Panc1 (cell line): Measurements from ENCODE around the gene GABRR2.

Source experiments
- POLR2AphosphoS5 ChIP-seq: IDR thresholded peaks from 2 replicates; pipeline ENCODE4 v1.6.1; 2012; ENCODE audit warnings: mild to moderate bottlenecking, low read depth, low read length, moderate library complexity
- SIN3A ChIP-seq: IDR thresholded peaks from 2 replicates; pipeline ENCODE4 v1.6.1; 2012; ENCODE audit warnings: low read depth, mild to moderate bottlenecking, low read length, moderate library complexity, borderline replicate concordance; ENCODE audit not compliant: insufficient read depth
- TCF7L2 ChIP-seq: IDR thresholded peaks from 2 replicates; pipeline ENCODE4 v1.6.1; 2011; ENCODE audit warnings: mild to moderate bottlenecking, low read depth, low read length, inconsistent platforms
- TF ChIP-seq, protein P1 (sequence below): fragments of 450-650 bp; IDR thresholded peaks from 2 replicates; pipeline ENCODE4 v1.5.1; 2017; ENCODE audit warnings: mild to moderate bottlenecking
- TF ChIP-seq, protein P2 (sequence below), 2 experiments: IDR thresholded peaks; 2 replicates each; pipeline ENCODE4 v1.6.1; 2011 to 2012; ENCODE audit warnings: low read depth in 2 of 2, control low read depth in 1 of 2, low read length in 1 of 2, mild to moderate bottlenecking in 1 of 2, moderate library complexity in 1 of 2; ENCODE audit not compliant: insufficient read depth in 1 of 2

GRCh38 chr6:89215391-89215790 lies 99.7 kb downstream of the GABRR2 start:
- TF ChIP-seq POLR2AphosphoS5 (no peak), SIN3A (no peak), TCF7L2 (no peak)
- TF ChIP-seq, protein P1, sequence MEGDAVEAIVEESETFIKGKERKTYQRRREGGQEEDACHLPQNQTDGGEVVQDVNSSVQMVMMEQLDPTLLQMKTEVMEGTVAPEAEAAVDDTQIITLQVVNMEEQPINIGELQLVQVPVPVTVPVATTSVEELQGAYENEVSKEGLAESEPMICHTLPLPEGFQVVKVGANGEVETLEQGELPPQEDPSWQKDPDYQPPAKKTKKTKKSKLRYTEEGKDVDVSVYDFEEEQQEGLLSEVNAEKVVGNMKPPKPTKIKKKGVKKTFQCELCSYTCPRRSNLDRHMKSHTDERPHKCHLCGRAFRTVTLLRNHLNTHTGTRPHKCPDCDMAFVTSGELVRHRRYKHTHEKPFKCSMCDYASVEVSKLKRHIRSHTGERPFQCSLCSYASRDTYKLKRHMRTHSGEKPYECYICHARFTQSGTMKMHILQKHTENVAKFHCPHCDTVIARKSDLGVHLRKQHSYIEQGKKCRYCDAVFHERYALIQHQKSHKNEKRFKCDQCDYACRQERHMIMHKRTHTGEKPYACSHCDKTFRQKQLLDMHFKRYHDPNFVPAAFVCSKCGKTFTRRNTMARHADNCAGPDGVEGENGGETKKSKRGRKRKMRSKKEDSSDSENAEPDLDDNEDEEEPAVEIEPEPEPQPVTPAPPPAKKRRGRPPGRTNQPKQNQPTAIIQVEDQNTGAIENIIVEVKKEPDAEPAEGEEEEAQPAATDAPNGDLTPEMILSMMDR: no peak
- TF ChIP-seq, protein P2, sequence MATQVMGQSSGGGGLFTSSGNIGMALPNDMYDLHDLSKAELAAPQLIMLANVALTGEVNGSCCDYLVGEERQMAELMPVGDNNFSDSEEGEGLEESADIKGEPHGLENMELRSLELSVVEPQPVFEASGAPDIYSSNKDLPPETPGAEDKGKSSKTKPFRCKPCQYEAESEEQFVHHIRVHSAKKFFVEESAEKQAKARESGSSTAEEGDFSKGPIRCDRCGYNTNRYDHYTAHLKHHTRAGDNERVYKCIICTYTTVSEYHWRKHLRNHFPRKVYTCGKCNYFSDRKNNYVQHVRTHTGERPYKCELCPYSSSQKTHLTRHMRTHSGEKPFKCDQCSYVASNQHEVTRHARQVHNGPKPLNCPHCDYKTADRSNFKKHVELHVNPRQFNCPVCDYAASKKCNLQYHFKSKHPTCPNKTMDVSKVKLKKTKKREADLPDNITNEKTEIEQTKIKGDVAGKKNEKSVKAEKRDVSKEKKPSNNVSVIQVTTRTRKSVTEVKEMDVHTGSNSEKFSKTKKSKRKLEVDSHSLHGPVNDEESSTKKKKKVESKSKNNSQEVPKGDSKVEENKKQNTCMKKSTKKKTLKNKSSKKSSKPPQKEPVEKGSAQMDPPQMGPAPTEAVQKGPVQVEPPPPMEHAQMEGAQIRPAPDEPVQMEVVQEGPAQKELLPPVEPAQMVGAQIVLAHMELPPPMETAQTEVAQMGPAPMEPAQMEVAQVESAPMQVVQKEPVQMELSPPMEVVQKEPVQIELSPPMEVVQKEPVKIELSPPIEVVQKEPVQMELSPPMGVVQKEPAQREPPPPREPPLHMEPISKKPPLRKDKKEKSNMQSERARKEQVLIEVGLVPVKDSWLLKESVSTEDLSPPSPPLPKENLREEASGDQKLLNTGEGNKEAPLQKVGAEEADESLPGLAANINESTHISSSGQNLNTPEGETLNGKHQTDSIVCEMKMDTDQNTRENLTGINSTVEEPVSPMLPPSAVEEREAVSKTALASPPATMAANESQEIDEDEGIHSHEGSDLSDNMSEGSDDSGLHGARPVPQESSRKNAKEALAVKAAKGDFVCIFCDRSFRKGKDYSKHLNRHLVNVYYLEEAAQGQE (IDR thresholded peaks at IDR 0.05; ENCODE audit: insufficient read depth in 1 of 2, low read depth in 2 of 2, low read length in 1 of 2): no peak
